HG02970 (cell line): ENCODE results near the gene RAC3.
A peak's percentile ranks its signal among the peaks of the same experiment; 100 is the strongest.

Source experiments
- ATAC-seq: cut with Tn5 transposase; IDR thresholded peaks from one replicate; pipeline ENCODE4 v1.9.1; 2021; ENCODE audit warnings: mild to moderate bottlenecking, moderate library complexity, moderate number of reproducible peaks; ENCODE audit not compliant: unreplicated experiment, low FRiP score

RAC3 gene

DNA sequence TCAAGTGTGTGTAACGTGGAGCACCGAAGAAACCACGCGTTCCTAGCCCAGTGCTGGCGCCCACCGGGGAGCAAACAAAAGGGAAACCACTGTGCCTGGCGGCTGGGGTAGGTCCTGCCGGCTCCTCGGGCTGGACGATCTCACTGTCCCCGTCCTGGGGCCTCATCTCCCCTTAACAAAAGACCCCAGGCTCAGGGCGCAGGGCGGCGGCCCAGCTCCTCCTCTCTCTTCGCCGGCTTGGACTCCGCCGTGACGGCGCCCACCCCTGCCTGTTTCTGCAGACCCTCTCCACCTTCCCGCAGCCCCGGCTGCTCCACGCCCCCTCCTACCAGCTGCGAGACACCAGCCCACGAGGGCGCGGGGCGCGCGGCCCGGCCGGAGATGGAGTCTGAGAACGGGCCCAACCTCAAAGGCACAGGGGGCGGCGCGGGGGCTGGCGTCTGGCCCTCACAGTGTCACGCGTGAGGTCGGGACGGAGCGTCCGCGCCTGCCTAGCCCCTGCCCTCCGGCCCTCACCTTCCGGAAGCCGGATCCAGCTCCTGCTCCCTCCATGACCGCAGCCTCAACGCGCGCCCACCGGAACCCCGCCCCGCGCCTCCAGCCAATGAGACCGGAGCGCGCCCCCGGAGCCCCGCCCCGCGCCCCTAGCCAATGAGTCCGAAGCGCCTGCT is 9.0 kb upstream of the RAC3 start, which contains the start of gene CENPX:
TSS of gene CENPX (minus strand) at position 569 of the 671 bp plus-strand sequence. CDS start at position 552, 17 bp downstream.
- no peak for ATAC-seq

DNA sequence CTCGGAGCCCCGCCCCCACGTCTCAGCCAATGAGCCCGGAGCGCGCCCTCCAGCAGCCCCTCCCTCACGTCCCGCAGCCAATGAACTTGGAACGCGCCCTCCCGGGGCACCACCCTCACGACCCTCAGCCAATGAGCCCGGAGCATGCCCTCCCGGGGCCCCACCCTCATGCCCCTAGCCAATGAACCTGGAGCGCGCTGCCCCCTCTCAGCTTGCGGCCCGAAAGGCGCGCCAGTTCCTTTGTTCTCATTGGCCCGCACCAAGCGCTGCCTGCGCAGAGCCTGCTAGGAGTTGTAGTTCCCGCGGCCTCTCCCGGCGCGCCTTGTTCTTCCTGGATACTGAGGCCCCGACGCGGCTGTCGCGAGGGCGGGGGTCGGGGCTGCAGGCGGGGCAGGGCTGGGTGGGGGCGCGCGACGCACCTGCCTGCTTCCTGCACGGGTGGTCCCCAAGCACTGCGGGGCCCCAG is 8.5 kb upstream of the RAC3 start, which contains the start of gene LRRC45:
TSS of gene LRRC45 (plus strand) at position 325 of the 466 bp plus-strand sequence. CDS start 339 bp downstream, outside the sequence.
- ATAC-seq: peak; percentile 84

GRCh38 chr17:82023447-82024241 is 7.8 kb upstream of the RAC3 start:
- no peak for ATAC-seq

DNA sequence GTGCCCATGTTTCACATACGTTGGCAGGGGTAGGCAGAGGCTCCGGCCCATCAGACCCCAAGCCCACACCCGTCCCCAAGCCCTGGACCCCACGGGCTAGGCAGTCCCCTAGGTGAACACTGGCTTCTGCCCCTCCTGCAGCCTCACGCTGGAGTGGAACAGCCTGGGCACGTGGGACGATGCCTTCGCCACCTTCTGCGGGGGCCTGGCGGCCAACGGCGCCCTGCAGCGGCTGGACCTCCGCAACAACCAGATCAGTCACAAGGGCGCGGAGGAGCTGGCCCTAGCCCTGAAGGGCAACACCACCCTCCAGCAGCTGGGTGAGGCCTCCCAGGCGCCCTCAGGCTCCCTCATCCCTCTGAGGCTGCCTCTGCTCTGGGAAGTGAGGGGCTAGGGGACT is 6.6 kb upstream of the RAC3 start:
- no peak for ATAC-seq

GRCh38 chr17:82025401-82026107 is 5.9 kb upstream of the RAC3 start:
- ATAC-seq: no peak

GRCh38 chr17:82028246-82028645 is 3.2 kb upstream of the RAC3 start:
- no peak for ATAC-seq

GRCh38 chr17:82028966-82029365 is 2.5 kb upstream of the RAC3 start:
- no peak for ATAC-seq

DNA sequence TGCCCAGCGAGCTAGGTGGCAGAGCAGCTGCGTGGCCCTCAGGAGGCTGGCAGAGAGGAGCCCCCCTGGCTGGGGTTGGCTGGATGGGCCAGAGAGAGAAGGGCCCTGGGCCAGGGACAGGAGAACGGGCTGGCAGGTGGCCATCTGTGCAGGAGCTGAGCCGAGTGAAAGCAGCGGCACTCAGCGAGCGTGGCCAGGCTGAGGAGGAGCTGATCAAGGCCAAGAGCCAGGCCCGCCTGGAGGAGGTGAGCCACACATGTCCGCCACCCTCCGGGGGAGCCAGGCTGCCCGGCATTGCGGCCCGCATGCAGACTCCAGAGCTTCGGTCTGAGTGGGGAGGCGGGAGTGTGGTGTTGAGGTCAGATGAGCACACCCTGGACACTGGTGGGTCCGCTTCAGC is 2.1 kb upstream of the RAC3 start:
- ATAC-seq: no peak

GRCh38 chr17:82029990-82030469 is 1.4 kb upstream of the RAC3 start:
- no peak for ATAC-seq

- ATAC-seq: no peak
Observed at GRCh38 chr17:82030470-82031302, 792 bp upstream of the RAC3 start.

DNA sequence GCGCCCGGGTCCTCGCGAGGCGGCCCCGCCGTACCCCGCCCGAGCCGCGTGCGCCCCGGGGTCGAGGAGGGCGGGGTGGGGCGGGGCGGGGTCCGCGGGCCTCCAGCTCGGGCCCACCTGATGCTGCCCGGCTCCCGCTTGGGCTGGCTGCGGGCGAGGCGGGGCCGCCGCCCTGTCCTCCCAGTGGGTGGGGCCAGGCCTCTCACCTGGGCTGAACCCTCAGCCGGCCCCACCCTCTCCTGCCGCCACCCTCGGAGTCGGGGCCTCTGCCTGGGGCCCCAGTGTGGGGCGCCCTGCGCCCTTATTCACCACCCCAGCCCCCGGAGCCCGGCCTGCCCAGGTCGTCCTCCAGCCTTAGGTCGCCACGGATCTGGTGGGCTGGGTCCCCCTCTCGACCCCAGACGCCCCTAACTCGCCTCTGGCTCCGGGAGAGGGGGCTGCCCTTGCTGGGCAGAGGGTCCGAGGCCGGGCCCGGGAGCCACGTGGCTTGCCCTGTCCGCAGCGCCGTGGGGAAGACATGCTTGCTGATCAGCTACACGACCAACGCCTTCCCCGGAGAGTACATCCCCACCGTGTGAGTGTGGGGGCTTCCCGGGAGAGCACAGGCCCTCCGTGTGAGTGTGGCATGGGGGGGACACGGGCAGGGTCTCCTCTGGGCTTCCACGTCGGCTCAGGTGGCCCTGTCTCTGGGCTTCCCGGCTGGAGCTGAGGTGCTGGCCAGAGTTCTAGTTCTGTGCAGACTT is 578 bp downstream of the RAC3 start:
- no peak for ATAC-seq

- no peak for ATAC-seq
Observed at GRCh38 chr17:82033359-82034085, 2.0 kb downstream of the RAC3 start.

- ATAC-seq: no peak
Observed at GRCh38 chr17:82034371-82035011, 3.0 kb downstream of the RAC3 start.

DNA sequence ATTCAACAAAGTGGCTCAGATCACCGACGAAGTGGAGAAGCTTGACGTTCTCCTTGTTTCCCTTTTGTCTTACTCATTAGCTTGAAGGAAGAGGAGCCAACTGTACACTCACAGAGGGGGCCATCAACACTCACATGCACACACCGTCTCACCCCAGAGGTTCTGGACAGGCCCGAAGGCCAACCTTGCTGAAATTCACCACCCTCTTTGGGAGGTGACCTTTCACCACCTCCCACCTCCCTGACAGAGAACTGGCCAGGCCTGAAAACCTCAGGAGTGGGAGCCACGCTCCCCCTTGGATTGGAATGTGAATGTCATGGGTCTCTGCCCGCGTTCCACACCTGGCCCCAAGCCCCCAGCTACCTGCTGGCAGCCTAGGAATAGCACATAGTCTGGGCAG is 4.0 kb downstream of the RAC3 start:
- no peak for ATAC-seq

GRCh38 chr17:82035956-82036633 is 4.6 kb downstream of the RAC3 start:
- ATAC-seq: no peak

- ATAC-seq: no peak
Observed at GRCh38 chr17:82036634-82037091, 5.2 kb downstream of the RAC3 start.

DNA sequence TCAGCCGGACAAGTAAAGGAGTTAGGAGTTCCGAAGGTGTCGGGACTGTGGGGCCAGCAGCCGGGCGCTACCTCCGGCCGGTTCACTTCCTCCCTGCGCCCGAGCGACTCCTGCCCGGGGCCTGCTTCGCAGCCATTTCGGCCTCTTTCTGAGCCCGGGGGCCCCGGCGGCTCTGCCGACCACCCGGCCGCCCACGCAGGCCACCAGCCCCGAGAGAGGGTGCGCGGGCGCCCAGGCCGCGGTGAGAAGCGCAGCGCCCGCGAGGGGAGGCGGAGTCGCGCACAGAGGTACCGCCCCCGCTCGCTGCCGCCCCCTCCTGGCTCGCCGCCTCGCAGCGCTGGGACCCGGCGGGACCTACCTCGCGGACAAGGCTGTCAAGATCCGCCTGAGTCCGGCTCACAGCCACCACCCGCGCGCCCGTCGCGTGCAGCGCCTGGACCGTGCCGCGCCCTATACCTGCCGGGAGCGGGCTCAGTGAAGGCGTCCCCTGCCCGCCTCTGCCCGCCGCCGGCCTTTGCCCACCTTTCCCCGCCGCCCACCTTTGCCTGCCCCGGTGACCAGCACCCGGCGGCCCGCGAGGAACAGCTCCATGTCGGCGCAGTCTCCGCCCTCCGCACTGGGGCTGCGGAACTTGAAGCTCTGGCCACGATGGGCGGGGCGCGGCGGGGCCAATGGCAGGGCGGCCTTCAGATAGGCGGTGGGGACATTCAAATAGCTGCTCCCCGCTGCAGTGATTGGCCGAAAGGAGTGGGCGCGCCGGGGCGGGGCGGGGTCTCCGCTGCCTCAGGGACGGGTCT is 5.8 kb downstream of the RAC3 start, which contains the start of gene DCXR:
TSS of gene DCXR (minus strand) at position 606 of the 797 bp plus-strand sequence. CDS start at position 591, 15 bp downstream.
- ATAC-seq: peak; percentile 82
